Measurements from ENCODE around the gene PDE10A. TPM values are rescaled to one million over a fixed set of nuclear protein-coding genes. Genes with fewer than 3 reads are reported as not detected.
"Not testable (repeated sequence)": the region's sequence is repeated elsewhere in the genome, so short reads cannot be mapped to it uniquely, and the experiment has no call there.

The PDE10A gene
- total and polyA plus RNA-seq, 2 of the 8 experiments (the other 6 are each of a cell fraction or from before 2014, with no cell fraction given) = 1.1 to 2.4 TPM

GRCh38 chr6:165463499-165463898, 199.5 kb downstream of the PDE10A start:
- H4K91ac ChIP-seq (replicated peaks; ENCODE audit: insufficient read length, low read length); H2BK120ac ChIP-seq (replicated peaks; ENCODE audit: low read depth, low read length); FAIRE-seq; H4K8ac ChIP-seq (ENCODE audit: extremely low read depth, insufficient read depth, low read length); H2AK5ac ChIP-seq (ENCODE audit: low read depth, low read length); H3K27ac ChIP-seq (ENCODE audit: low read depth, low read length); H3K36me3 ChIP-seq (ENCODE audit: control insufficient read depth in 2 of 4, insufficient read depth in 4 of 4, low read length in 3 of 4); H3K4me1 ChIP-seq (replicated peaks in 1 of 4; ENCODE audit: control insufficient read depth in 3 of 4, insufficient read depth in 4 of 4, low read length in 3 of 4); H3K56ac ChIP-seq (replicated peaks; ENCODE audit: insufficient read length, low read depth, low read length); H3K4me2 ChIP-seq (ENCODE audit: insufficient read depth in 1 of 2, low read depth in 2 of 2, low read length in 2 of 2); H4K5ac ChIP-seq (ENCODE audit: insufficient read length, low read depth, low read length); H3K9ac ChIP-seq (replicated peaks in 1 of 4; ENCODE audit: extremely low read depth in 1 of 4, low read depth in 3 of 4, low read length in 3 of 4); H3K4ac ChIP-seq (replicated peaks; ENCODE audit: insufficient read length, low read depth, low read length); H3K4me3 ChIP-seq (ENCODE audit: extremely low read depth in 1 of 4, insufficient read depth in 2 of 4, low read depth in 3 of 4, low read length in 4 of 4); H3K23me2 ChIP-seq (ENCODE audit: low read depth, low read length); H2BK15ac ChIP-seq (ENCODE audit: low read length); H3K14ac ChIP-seq (ENCODE audit: insufficient read length); CTCF ChIA-PET (ENCODE audit: partially characterized antibody); H2BK5ac ChIP-seq (ENCODE audit: low read depth, low read length); H3K27me3 ChIP-seq (replicated peaks in 1 of 4; ENCODE audit: control insufficient read depth in 3 of 4, extremely low read depth in 1 of 4, insufficient read depth in 3 of 4, low read length in 3 of 4); H2BK20ac ChIP-seq (ENCODE audit: low read length); H2AFZ ChIP-seq (ENCODE audit: low read length); DNase-seq (ENCODE audit: low read depth in 1 of 2, low spot score in 2 of 2); H3K79me2 ChIP-seq (ENCODE audit: control insufficient read depth in 1 of 2, insufficient read depth in 2 of 2, low read length in 2 of 2); H3K18ac ChIP-seq (ENCODE audit: extremely low read depth, low read length); POLR2A ChIA-PET (ENCODE audit: partially characterized antibody); H3K23ac ChIP-seq (ENCODE audit: insufficient read length); H2BK12ac ChIP-seq (ENCODE audit: low read depth, low read length); H4K20me1 ChIP-seq (replicated peaks in 1 of 2; ENCODE audit: control insufficient read depth in 1 of 2, insufficient read depth in 2 of 2, low read length in 2 of 2); H3K79me1 ChIP-seq (ENCODE audit: low read depth, low read length): not testable (repeated sequence)
- H3K9me3 ChIP-seq (ENCODE audit: insufficient read depth in 2 of 2, low read depth in 1 of 2, low read length in 1 of 2) = peaks cover 17 to 18% of the 10 kb centered on the region in 2 experiments; a peak in 3 of 4 replicates
- 94% methylated on average over 6 of the region's 6 CpGs; no CpG with 5 or more reads in 1 of the 2 experiments for WGBS, 2 experiments (ENCODE audit: extremely low coverage in 1 of 2, insufficient coverage in 1 of 2, insufficient read length in 1 of 2, insufficient replicate concordance in 2 of 2, low coverage in 1 of 2, low lambda C conversion rate in 2 of 2, missing lambda C conversion rate in 1 of 2)

- H3K23me2 ChIP-seq (ENCODE audit: low read depth, low read length); H3K56ac ChIP-seq (replicated peaks; ENCODE audit: insufficient read length, low read depth, low read length); H2BK120ac ChIP-seq (replicated peaks; ENCODE audit: low read depth, low read length); H3K4me3 ChIP-seq (ENCODE audit: extremely low read depth in 1 of 4, insufficient read depth in 2 of 4, low read depth in 3 of 4, low read length in 4 of 4); H3K27ac ChIP-seq (ENCODE audit: low read depth, low read length); H3K36me3 ChIP-seq (ENCODE audit: control insufficient read depth in 2 of 4, insufficient read depth in 4 of 4, low read length in 3 of 4); H3K23ac ChIP-seq (ENCODE audit: insufficient read length); H2BK15ac ChIP-seq (ENCODE audit: low read length); H2AFZ ChIP-seq (ENCODE audit: low read length); POLR2A ChIA-PET (ENCODE audit: partially characterized antibody); H3K9ac ChIP-seq (replicated peaks in 1 of 4; ENCODE audit: extremely low read depth in 1 of 4, low read depth in 3 of 4, low read length in 3 of 4); H4K8ac ChIP-seq (ENCODE audit: extremely low read depth, insufficient read depth, low read length); H3K14ac ChIP-seq (ENCODE audit: insufficient read length); H3K4ac ChIP-seq (replicated peaks; ENCODE audit: insufficient read length, low read depth, low read length); H2BK12ac ChIP-seq (ENCODE audit: low read depth, low read length); H2AK5ac ChIP-seq (ENCODE audit: low read depth, low read length); H4K91ac ChIP-seq (replicated peaks; ENCODE audit: insufficient read length, low read length); H3K18ac ChIP-seq (ENCODE audit: extremely low read depth, low read length); H4K20me1 ChIP-seq (replicated peaks in 1 of 2; ENCODE audit: control insufficient read depth in 1 of 2, insufficient read depth in 2 of 2, low read length in 2 of 2); H3K4me2 ChIP-seq (ENCODE audit: insufficient read depth in 1 of 2, low read depth in 2 of 2, low read length in 2 of 2); H2BK20ac ChIP-seq (ENCODE audit: low read length); DNase-seq (ENCODE audit: low read depth in 1 of 2, low spot score in 2 of 2); H3K79me1 ChIP-seq (ENCODE audit: low read depth, low read length); H3K4me1 ChIP-seq (replicated peaks in 1 of 4; ENCODE audit: control insufficient read depth in 3 of 4, insufficient read depth in 4 of 4, low read length in 3 of 4); FAIRE-seq; H3K79me2 ChIP-seq (ENCODE audit: control insufficient read depth in 1 of 2, insufficient read depth in 2 of 2, low read length in 2 of 2); H3K27me3 ChIP-seq (replicated peaks in 1 of 4; ENCODE audit: control insufficient read depth in 3 of 4, extremely low read depth in 1 of 4, insufficient read depth in 3 of 4, low read length in 3 of 4); H4K5ac ChIP-seq (ENCODE audit: insufficient read length, low read depth, low read length); H2BK5ac ChIP-seq (ENCODE audit: low read depth, low read length): not testable (repeated sequence)
- CTCF ChIA-PET (ENCODE audit: partially characterized antibody) = interaction anchor here (0.9 to 3.5 kb wide), 4 partner anchors 12 to 179 kb away, joined by 3 to 18 read pairs (median 3); no protein-coding TSS in a partner anchor
- H3K9me3 ChIP-seq (ENCODE audit: insufficient read depth in 2 of 2, low read depth in 1 of 2, low read length in 1 of 2) = peaks cover 16 to 18% of the 10 kb centered on the region in 2 experiments; a peak in 3 of 4 replicates
- 87% methylated on average over 12 of the region's 12 CpGs; no CpG with 5 or more reads in 1 of the 2 experiments for WGBS, 2 experiments (ENCODE audit: extremely low coverage in 1 of 2, insufficient coverage in 1 of 2, insufficient read length in 1 of 2, insufficient replicate concordance in 2 of 2, low coverage in 1 of 2, low lambda C conversion rate in 2 of 2, missing lambda C conversion rate in 1 of 2)
Observed at GRCh38 chr6:165459605-165460301, 203.3 kb downstream of the PDE10A start.
